K562 (cell line): ENCODE data around the gene WDFY2. TPM values are rescaled to one million over a fixed set of nuclear protein-coding genes. Genes with fewer than 3 reads are reported as not detected.

ENCODE experiments used
- ATAC-seq: fragments of 200-7000 bp; cut with Tn5 transposase; 3 replicates; pipeline ENCODE4 v1.9.1; 2020; ENCODE audit warnings: moderate library complexity
- BruUV-seq: library from RNA; stranded (reverse); fragments of 400-500 nt; replicated peaks from 2 replicates; lab custom pipeline; 2021; lab: Mats Ljungman, UMichigan
- CTCF ChIA-PET: fragments of 300-600 bp; formaldehyde crosslinking; extraction: SDS; loops from one replicate; lab custom pipeline; 2021; ENCODE audit warnings: low intra/inter-chr PET ratio; lab: Yijun Ruan, JAX
- POLR2A ChIA-PET: fragments of 300-600, 350-650 bp; sonication (Branson Sonifier 250); formaldehyde crosslinking; extraction: SDS; loops from one replicate; lab custom pipeline; 2021; ENCODE audit warnings: antibody characterized with exemption, inconsistent platforms; lab: Yijun Ruan, JAX
- DNase-seq, 4 experiments: peaks; one replicate each; pipeline versions ENCODE4 v3.0.0 to v3.0.0-alpha.2; 2011 to 2018; ENCODE audit warnings: low spot score in 3 of 4, mixed read lengths in 3 of 4; ENCODE audit errors: extremely low read depth in 1 of 4
- FAIRE-seq: peaks from 2 replicates; lab custom pipeline; 2011; peaks lifted over from hg19 to GRCh38; lab: Jason Lieb, UNC
- H2AFZ ChIP-seq: 2 replicates; pipeline ENCODE4 v1.6.0; 2011; ENCODE audit warnings: low read depth, low read length, control low read depth, inconsistent platforms
- H3K27ac ChIP-seq: fragments of 200-600 bp; 3 replicates; pipeline ENCODE4 v1.8.0; 2011; ENCODE audit warnings: low read depth, mild to moderate bottlenecking, control low read depth, inconsistent platforms, low read length, moderate library complexity, mixed read lengths; ENCODE audit errors: extremely low read depth
- H3K27me3 ChIP-seq, 2 experiments: fragments of 300-600 bp in 1 of 2; 2 replicates in 1 of 2; 3 replicates in 1 of 2; pipeline versions ENCODE4 v1.6.0 to v1.8.0; 2011; ENCODE audit warnings: inconsistent platforms in 2 of 2, low read length in 2 of 2, mild to moderate bottlenecking in 1 of 2, mixed read lengths in 1 of 2, moderate library complexity in 1 of 2; ENCODE audit not compliant: control insufficient read depth in 2 of 2, insufficient read depth in 2 of 2
- H3K36me3 ChIP-seq: fragments of 300-600 bp; 3 replicates; pipeline ENCODE4 v1.8.0; 2011; ENCODE audit warnings: mild to moderate bottlenecking, low read length, inconsistent platforms; ENCODE audit not compliant: control insufficient read depth, insufficient read depth
- H3K4me1 ChIP-seq, 2 experiments: fragments of 200-600 bp in 1 of 2; replicated peaks in 1 of 2; 2 replicates in 1 of 2; 3 replicates in 1 of 2; pipeline versions ENCODE4 v1.5.1 to v1.8.0; 2011; ENCODE audit warnings: inconsistent platforms in 2 of 2, low read length in 2 of 2, mild to moderate bottlenecking in 1 of 2, mixed read lengths in 1 of 2, moderate library complexity in 1 of 2; ENCODE audit not compliant: control insufficient read depth in 2 of 2, insufficient read depth in 2 of 2
- H3K4me2 ChIP-seq: 2 replicates; pipeline ENCODE4 v1.6.1; 2011; ENCODE audit warnings: low read length, control low read depth, inconsistent platforms, mixed read lengths; ENCODE audit not compliant: insufficient read depth
- H3K4me3 ChIP-seq: fragments of 200-600 bp; sonication (generic), shearing (Covaris generic); 2 replicates; pipeline ENCODE4 v1.5.1; 2016; ENCODE audit warnings: control low read depth, inconsistent platforms
- H3K79me2 ChIP-seq: fragments of 200-600 bp; 3 replicates; pipeline ENCODE4 v1.8.0; 2011; ENCODE audit warnings: low read length, inconsistent platforms; ENCODE audit not compliant: control insufficient read depth, insufficient read depth
- H3K9ac ChIP-seq, 2 experiments: 2 replicates each; pipeline versions ENCODE4 v1.6.0 to v1.6.1; 2011; ENCODE audit warnings: low read depth in 2 of 2, low read length in 2 of 2, control low read depth in 1 of 2, inconsistent platforms in 1 of 2, mild to moderate bottlenecking in 1 of 2, mixed read lengths in 1 of 2; ENCODE audit not compliant: insufficient read depth in 1 of 2
- H3K9me1 ChIP-seq: one replicate; pipeline ENCODE4 v1.6.0; 2011; ENCODE audit warnings: inconsistent platforms, mild to moderate bottlenecking, low read length, moderate library complexity; ENCODE audit not compliant: control insufficient read depth, insufficient read depth
- H3K9me3 ChIP-seq: replicated peaks from 2 replicates; pipeline ENCODE4 v1.5.1; 2011; ENCODE audit warnings: low read depth, low read length, inconsistent platforms; ENCODE audit not compliant: control insufficient read depth, insufficient read depth
- H4K20me1 ChIP-seq: replicated peaks from 2 replicates; pipeline ENCODE4 v1.6.1; 2011; ENCODE audit warnings: low read length, inconsistent platforms, mixed read lengths; ENCODE audit not compliant: control insufficient read depth, insufficient read depth
- ARID3B ChIP-seq: fragments of 250-450 bp; sonication (Bioruptor Pico); IDR thresholded peaks from 2 replicates; pipeline ENCODE4 v1.4.0; 2020; ENCODE audit warnings: borderline replicate concordance
- CCAR2 ChIP-seq: fragments of 200-400 bp; formaldehyde crosslinking; IDR thresholded peaks from 2 replicates; pipeline ENCODE4 v1.6.1; 2017; ENCODE audit warnings: mild to moderate bottlenecking, low read depth, low read length
- EP400 ChIP-seq: fragments of 450-650 bp; IDR thresholded peaks from 2 replicates; pipeline ENCODE4 v1.6.1; 2017; ENCODE audit warnings: antibody characterized with exemption, mild to moderate bottlenecking, moderate library complexity
- KAT8 ChIP-seq: fragments of 450-650 bp; IDR thresholded peaks from 2 replicates; pipeline ENCODE4 v1.6.1; 2016; ENCODE audit warnings: low read depth, mild to moderate bottlenecking
- RBM14 ChIP-seq: fragments of 200-400 bp; formaldehyde crosslinking; IDR thresholded peaks from 2 replicates; pipeline ENCODE4 v1.6.1; 2018; ENCODE audit warnings: low read depth, mild to moderate bottlenecking, low read length, moderate library complexity, borderline replicate concordance; ENCODE audit not compliant: insufficient read depth
- SRSF7 ChIP-seq: fragments of 200-400 bp; formaldehyde crosslinking; optimal IDR thresholded peaks from 2 replicates; pipeline ENCODE3; 2017; ENCODE audit warnings: mild to moderate bottlenecking, low read depth, low read length
- TAL1 ChIP-seq: fragments of 450-650 bp; IDR thresholded peaks from 2 replicates; pipeline ENCODE4 v1.6.1; 2016; ENCODE audit warnings: mild to moderate bottlenecking
- XRCC4 ChIP-seq: IDR thresholded peaks from one replicate; pipeline ENCODE4 v1.6.1; 2011; ENCODE audit not compliant: insufficient read depth, insufficient read length; ENCODE audit errors: extremely low read depth
- ZBTB8A ChIP-seq: fragments of 450-650 bp; IDR thresholded peaks from 2 replicates; pipeline ENCODE4 v1.6.1; 2018; ENCODE audit warnings: mild to moderate bottlenecking, moderate library complexity; ENCODE audit not compliant: partially characterized antibody
- ZNF324 ChIP-seq: fragments of 250-450 bp; sonication (Bioruptor Pico); IDR thresholded peaks from 2 replicates; pipeline ENCODE4 v1.4.0; 2020; ENCODE audit warnings: mild to moderate bottlenecking
- ZNF354B ChIP-seq: fragments of 250-450 bp; sonication (Bioruptor Pico); IDR thresholded peaks from 2 replicates; pipeline ENCODE4 v1.4.0; 2020
- ZNF57 ChIP-seq: fragments of 450-650 bp; formaldehyde crosslinking; IDR thresholded peaks from 2 replicates; pipeline ENCODE4 v1.4.0; 2020; ENCODE audit warnings: mild to moderate bottlenecking, moderate library complexity
- whole genome bisulfite sequencing: fragments of 100-300 bp; shearing (Covaris generic); methylation state at CpG from one replicate; pipeline ENCODE4 v1.1.6; 2016; ENCODE audit warnings: low coverage, mixed read lengths; ENCODE audit not compliant: insufficient coverage; ENCODE audit errors: missing lambda C conversion rate; 5-methylcytosine and 5-hydroxymethylcytosine counted together
- in situ Hi-C: fragments of 300-500 bp; cut with MboI; formaldehyde crosslinking; loops from 4 replicates; pipeline ENCODE4 v1.15.0; 2018; ENCODE audit warnings: inconsistent platforms, mixed read lengths
- intact Hi-C: fragments of 100-400 bp; cut with micrococcal nuclease; formaldehyde crosslinking; loops from 2 replicates; pipeline ENCODE4 v1.14.2; 2022
- polyA plus RNA-seq, 8 experiments: library from polyadenylated mRNA; depleted of rRNA in 4 of 8; stranded (reverse) in 5 of 8; unstranded in 3 of 8; fragments of >200 nt; fragmentation: Nextera tagmentation in 2 of 8; fragmentation: Illumina TruSeq in 1 of 8; extraction: Ambion mirVana in 2 of 8; extraction: Trizol in 1 of 8; gene quantifications; 2 replicates each; pipeline versions ENCODE4 v1.2.1 to v1.2.3, GENCODE V29; 2011 to 2014; ENCODE audit warnings: inconsistent platforms in 1 of 8, missing spikeins in 1 of 8
- total RNA-seq, 7 experiments: library from RNA; depleted of rRNA in 6 of 7; stranded (reverse); fragments of >200 nt in 6 of 7; fragmentation: Illumina TruSeq in 2 of 7; extraction: Trizol in 2 of 7; gene quantifications; 2 replicates each; pipeline versions ENCODE4 v1.2.1 to v1.2.3, GENCODE V29; 2011 to 2021; ENCODE audit warnings: low replicate concordance in 1 of 7
- TF ChIP-seq, protein P1 (sequence below): fragments of 450-650 bp; IDR thresholded peaks from 2 replicates; pipeline ENCODE4 v1.6.1; 2016; ENCODE audit warnings: low read depth

The WDFY2 gene
- total and polyA plus RNA-seq, 9 of the 15 experiments (the other 6 are each of a cell fraction or from before 2014, with no cell fraction given): 0.66 to 6.4 (median 4.4) TPM

GRCh38 chr13:51613535-51613934, 29.3 kb downstream of the WDFY2 start (continued):
- TF ChIP-seq ARID3B (CRISPR knock-in tag) (no peak), ZNF57 (CRISPR knock-in tag) (no peak), SRSF7 (no peak), KAT8 (no peak), EP400 (no peak), XRCC4 (no peak), CCAR2 (no peak), ZBTB8A (no peak), TAL1 (peak; percentile 76), ZNF324 (CRISPR knock-in tag) (no peak), RBM14 (no peak)

- in situ Hi-C loops (no loop called here), intact Hi-C loops (no loop called here)
- Histone ChIP-seq H3K27me3 (no peaks in the 10 kb centered on the region), H3K4me2 (no peak overlapping the region), H3K4me3 (no peak overlapping the region), H2AFZ (no peak overlapping the region), H3K36me3 (no peaks in the 10 kb centered on the region), H3K27ac (no peak overlapping the region), H4K20me1 (no peaks in the 10 kb centered on the region; the same call in 1 of the 2 replicates), H3K9ac (peak overlapping the region in 1 of 2 experiments; percentile 17; a peak in 1 of 4 replicates), H3K9me1 (no peaks in the 10 kb centered on the region), H3K79me2 (no peaks in the 10 kb centered on the region), H3K4me1 (no peaks in the 10 kb centered on the region), H3K9me3 (no peaks in the 10 kb centered on the region)
- no TSS peak for BruUV-seq
- ChIA-PET CTCF (no interaction called here), POLR2A (no interaction called here)
- 59% methylated on average over 7 of the region's 8 CpGs for WGBS
- DNase-seq: no peak
- no peak for FAIRE-seq
- no peak for ATAC-seq
- no peak for TF ChIP-seq ZNF354B (CRISPR knock-in tag)
- TF ChIP-seq, protein P1, sequence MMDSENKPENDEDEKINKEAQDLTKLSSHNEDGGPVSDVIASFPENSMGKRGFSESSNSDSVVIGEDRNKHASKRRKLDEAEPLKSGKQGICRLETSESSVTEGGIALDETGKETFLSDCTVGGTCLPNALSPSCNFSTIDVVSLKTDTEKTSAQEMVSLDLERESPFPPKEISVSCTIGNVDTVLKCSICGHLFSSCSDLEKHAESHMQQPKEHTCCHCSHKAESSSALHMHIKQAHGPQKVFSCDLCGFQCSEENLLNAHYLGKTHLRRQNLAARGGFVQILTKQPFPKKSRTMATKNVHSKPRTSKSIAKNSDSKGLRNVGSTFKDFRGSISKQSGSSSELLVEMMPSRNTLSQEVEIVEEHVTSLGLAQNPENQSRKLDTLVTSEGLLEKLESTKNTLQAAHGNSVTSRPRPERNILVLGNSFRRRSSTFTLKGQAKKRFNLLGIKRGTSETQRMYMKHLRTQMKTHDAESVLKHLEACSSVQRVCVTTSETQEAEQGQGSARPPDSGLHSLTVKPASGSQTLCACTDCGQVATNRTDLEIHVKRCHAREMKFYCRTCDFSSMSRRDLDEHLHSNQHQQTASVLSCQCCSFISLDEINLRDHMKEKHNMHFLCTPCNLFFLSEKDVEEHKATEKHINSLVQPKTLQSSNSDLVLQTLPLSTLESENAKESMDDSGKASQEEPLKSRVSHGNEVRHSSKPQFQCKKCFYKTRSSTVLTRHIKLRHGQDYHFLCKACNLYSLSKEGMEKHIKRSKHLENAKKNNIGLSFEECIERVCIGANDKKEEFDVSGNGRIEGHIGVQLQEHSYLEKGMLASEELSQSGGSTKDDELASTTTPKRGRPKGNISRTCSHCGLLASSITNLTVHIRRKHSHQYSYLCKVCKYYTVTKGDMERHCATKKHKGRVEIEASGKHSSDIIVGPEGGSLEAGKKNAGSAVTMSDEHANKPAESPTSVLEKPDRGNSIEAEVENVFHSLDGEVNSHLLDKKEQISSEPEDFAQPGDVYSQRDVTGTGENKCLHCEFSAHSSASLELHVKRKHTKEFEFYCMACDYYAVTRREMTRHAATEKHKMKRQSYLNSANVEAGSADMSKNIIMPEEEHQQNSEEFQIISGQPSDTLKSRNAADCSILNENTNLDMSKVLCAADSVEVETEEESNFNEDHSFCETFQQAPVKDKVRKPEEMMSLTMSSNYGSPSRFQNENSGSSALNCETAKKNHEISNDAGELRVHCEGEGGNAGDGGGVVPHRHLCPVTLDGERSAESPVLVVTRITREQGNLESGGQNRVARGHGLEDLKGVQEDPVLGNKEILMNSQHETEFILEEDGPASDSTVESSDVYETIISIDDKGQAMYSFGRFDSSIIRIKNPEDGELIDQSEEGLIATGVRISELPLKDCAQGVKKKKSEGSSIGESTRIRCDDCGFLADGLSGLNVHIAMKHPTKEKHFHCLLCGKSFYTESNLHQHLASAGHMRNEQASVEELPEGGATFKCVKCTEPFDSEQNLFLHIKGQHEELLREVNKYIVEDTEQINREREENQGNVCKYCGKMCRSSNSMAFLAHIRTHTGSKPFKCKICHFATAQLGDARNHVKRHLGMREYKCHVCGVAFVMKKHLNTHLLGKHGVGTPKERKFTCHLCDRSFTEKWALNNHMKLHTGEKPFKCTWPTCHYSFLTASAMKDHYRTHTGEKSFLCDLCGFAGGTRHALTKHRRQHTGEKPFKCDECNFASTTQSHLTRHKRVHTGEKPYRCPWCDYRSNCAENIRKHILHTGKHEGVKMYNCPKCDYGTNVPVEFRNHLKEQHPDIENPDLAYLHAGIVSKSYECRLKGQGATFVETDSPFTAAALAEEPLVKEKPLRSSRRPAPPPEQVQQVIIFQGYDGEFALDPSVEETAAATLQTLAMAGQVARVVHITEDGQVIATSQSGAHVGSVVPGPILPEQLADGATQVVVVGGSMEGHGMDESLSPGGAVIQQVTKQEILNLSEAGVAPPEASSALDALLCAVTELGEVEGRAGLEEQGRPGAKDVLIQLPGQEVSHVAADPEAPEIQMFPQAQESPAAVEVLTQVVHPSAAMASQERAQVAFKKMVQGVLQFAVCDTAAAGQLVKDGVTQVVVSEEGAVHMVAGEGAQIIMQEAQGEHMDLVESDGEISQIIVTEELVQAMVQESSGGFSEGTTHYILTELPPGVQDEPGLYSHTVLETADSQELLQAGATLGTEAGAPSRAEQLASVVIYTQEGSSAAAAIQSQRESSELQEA: peak; percentile 58; the same call in 1 of the 2 replicates
Observed at GRCh38 chr13:51614350-51614786, 30.1 kb downstream of the WDFY2 start.
